GM21381 (cell line): ENCODE measurements around the gene DEPDC5.
"Not testable (repeated sequence)": the region's sequence is repeated elsewhere in the genome, so short reads cannot be mapped to it uniquely, and the experiment has no call there.

Source experiments
- ATAC-seq: cut with Tn5 transposase; IDR thresholded peaks from one replicate; pipeline ENCODE4 v1.9.1; 2021; ENCODE audit warnings: mild to moderate bottlenecking, moderate library complexity; ENCODE audit not compliant: unreplicated experiment

DEPDC5 gene

DNA sequence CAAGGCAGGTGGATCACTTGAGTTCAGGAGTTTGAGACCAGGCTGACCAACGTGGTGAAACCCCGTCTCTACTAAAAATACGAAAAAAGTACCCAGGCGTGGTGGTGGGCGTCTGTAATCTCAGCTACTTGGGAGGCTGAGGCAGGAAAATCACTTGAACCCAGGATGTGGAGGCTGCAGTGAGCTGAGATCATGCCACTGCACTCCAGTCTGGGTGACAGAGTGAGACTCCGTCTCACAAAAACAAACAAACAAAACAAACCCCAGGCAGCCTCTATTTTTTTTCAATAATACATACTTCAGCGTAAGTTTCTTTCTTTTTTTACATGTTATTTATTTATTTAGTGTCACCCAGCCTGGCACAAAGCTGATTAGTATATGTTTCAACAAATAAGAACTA is 60.1 kb downstream of the DEPDC5 start:
- not testable (repeated sequence) for ATAC-seq

DNA sequence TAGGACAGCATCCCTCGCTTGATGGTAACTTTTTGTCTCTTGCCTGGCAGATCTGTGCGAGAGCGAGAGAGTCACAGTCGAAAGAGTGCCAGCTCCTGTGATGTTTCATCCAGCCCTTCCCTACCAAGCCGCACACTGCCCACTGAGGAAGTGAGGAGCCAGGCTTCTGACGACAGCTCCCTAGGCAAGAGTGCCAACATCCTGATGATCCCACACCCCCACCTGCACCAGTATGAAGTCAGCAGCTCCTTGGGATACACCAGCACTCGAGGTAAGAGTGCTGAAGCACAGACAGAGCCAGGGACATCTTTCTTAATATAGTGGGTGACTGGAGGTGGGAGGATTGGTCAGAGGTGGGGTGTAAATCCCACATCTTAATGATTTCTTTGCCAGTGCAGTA is 61.1 kb downstream of the DEPDC5 start:
- no peak for ATAC-seq

DNA sequence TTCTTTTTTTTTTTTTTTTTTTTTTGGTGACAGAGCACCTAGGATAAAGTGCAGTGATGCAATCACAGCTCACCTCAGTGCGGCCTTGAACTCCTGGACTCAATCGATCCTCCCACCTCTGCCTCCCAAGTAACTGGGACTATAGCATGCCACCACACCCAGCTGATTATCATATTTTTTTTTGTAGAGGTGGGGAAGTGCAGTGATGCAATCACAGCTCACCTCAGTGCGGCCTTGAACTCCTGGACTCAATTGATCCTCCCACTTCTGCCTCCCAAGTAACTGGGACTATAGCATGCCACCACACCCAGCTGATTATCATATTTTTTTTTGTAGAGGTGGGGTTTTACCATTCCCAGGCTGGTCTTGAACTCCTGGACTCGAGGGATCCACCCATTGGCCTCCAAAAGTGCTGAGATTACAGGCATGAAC is 61.6 kb downstream of the DEPDC5 start:
- not testable (repeated sequence) for ATAC-seq

DNA sequence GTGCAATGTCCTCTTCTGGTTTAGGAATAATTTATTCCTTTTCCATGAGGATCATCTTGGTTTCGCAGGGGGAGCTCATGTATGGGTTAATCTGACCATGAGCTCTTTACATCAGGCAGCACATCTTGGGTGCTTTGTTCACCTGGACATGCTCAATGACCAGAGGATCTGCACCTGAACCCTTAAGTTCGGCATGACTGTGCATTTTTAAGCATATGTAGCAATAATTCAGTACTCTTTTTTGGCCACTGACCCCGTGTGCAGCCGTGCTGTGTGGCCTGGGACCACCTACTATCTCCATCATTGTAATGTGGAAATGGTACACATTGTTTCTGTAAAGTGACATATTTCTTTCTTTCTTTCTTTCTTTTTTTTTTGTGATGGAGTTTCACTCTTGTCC is 62.9 kb downstream of the DEPDC5 start:
- ATAC-seq = no peak

DNA sequence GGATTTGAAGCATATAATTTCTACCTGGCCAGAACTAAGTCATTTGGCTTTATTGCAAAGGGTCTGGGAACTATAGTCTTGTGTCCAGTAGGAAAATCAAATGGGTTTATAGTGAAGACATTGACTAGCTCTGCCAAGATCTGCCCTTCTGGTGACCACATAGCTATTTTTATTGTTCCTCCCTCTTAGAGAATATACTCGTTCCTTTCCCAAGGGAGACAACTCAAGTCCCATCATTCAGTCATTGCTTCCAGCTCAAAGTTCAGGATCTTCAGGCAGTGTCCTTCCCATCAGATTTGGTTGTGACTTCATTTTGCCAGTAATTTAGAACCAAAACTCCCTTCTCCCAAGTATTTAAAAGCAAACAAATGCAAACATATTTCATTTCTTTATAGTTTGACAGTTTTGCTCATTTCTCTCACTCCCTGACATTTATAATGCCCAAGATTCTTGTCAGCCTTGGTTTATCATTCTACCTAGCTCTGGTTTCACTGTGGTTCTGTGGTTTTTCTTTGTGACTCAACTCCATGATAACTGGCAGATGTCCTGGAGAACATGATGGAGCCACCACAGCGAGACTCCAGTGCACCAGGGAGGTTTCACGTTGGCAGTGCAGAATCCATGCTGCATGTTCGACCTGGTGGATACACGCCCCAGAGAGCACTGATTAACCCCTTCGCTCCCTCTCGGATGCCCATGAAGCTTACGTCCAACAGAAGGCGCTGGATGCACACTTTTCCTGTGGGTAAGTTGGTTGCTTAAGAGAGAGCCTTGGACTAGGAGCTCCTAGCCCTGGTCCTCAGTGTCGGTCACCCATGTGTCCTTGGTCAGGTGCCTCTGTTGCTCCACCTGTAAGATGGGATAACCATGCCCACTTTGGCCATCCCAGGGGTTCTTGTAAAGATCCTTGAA is 64.9 kb downstream of the DEPDC5 start:
- no peak for ATAC-seq

DNA sequence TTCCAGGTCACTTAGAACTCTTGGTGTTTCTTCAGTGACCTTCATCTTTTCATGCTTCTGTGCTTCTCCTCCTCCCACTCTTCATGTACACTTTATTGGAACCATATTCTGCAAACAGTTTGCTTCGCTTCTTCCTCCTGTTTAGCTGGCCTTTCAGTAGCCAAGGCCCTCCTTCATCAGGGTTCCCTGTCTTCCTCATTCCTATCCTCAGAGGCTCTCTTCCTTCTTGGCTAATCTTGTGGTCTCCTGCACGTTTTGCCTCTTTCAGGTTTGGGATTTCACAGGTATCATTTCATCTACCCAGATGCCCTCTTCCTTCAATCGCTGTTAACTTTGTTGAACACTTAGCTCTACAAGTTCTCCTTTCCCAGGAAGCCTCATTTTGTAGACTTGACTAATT is 66.8 kb downstream of the DEPDC5 start:
- ATAC-seq = no peak

DNA sequence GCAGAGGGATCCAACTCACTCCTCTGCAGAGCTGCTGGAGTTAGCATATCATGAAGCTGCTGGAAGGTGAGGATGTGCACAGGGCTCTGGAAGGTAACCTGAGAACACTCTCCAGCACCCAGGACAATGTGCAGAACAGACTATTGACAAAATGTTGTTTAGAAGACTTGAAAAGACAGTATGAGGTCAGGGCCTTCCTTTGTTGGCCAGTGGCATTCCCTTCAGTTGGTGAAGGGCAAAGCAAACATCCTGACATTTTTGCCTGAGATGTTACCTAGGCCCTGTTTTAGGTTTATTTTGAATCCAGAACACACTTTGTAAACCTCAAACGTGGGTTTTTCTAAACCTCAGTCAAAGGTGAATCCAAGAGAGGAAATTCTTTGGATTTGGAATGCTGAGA is 67.8 kb downstream of the DEPDC5 start:
- no peak for ATAC-seq

DNA sequence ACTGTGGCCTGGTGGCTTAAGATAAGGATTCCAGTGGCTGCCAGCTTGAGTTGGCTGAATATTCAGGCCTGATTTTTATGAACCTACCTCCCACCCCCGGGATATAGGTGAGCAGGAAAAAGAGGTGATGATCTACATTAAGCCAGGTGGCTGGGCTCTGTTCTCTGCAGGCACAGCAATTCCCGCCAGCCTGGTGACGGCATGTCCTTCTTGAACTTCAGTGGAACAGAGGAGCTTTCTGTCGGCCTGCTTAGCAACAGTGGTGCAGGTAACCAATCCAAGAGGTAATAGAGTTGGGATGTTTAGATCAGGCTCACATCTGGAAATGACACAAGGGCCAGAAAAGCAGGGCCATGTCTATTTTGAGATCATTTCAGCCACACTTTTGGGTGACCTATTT is 68.7 kb downstream of the DEPDC5 start:
- ATAC-seq = no peak

DNA sequence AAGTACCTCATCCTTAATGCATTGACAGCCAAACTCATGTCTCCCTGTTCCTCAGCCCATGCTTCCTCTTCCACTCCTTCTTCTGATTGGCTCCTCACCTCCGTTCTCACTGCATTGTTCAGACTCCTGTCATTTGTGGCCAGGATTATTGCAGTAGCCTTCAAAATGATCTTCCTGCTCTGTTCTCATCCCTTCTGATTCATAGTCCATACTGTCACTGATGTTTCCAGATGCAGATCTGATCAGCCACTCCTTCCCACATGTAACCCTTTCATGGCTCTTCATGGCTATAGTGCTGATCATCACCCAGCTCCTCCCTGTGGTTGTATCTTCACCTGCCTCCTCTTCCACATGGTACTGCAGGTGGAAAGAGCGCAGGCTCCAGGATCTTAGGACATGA is 71.7 kb downstream of the DEPDC5 start:
- ATAC-seq = no peak

DNA sequence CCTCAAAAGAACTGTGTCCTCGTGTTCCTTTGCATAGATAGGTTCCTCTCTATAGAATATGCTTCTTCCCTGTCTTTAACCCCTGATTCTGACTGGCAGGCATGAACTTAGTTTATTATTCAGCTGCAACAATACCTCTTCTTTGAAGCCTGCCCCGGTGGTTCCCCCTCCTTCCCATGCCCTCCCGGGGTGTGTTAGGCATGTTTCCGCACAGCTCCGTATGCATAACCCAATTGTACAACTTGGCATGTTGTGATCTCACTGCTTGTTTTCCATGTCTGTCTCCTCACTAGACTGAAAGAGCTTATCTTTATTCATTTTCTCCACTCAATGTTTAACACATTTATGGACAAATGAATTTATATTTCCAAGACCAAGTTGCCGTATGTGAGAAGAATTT is 72.6 kb downstream of the DEPDC5 start:
- no peak for ATAC-seq

DNA sequence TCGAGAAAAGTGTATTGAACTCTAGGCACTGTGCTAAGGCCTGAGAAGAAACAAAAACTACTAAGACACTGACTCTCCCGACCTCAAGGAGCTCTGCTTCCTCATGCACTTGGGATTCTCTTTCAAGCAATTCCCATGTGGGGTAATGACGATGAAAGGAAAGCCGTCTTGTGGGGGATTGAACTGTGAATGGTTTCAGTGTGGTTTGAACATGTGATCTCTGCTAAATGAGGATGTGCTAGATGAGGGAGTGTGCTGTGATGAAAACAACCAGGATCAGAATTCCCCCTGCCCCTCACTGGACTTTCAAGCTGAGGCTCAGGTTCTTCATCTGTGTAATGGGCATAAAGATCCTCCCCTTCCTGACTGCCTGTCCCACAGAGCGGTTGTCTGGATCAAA is 74.9 kb downstream of the DEPDC5 start:
- no peak for ATAC-seq

DNA sequence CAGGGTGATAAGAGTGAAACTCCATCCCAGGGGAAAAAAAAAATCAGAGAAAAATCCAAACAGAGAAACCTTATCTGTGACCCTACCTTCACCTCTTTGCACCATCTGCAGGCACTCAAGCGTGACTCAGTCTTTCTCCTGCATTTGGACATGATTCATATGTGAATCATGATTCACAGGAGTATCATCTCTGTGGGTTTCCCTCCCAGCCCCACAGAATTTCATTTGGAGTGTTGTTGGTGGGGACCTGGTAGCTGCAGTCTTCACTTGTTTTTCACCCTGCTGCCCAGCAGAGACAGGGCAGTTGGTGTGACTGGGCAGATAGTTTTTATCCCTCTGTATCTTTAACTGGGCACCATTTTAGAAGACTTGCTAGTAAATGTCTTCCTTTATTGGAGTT is 75.7 kb downstream of the DEPDC5 start:
- no peak for ATAC-seq

DNA sequence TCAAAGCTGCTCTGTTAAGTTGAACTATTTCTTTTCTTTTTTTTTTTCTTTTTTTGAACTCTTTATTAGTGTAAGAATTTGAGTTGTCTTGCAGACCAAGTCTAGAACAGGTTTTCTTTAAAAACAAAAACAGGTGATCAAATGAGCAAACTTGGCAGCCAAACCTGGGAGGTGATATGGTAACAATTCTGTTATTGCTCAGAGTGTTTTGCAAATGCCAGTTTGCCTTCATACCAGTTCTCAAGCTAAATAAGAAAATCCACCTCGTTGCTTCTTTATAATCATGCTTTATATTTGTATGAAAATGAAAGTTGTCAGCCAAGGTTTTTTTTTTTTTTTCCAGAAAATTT is 76.9 kb downstream of the DEPDC5 start:
- ATAC-seq = no peak

DNA sequence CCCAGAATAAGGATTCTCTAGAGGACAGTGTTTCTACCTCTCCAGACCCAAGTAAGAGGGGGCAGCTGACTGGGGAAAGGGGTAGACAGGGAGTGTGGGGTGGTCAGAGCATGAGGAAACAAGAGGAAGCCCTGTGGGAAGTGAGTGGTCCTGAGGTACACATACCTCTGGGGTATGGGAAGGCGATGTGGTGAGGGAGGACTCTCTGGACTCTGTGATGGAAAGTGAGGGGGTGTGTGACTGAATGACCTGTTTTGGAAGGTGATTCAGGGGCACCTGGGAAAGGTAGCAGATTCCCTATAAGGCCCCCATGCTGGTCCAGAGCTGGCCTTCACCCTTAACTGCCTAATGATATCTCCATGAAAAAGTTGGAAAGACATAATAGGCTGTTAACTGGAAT is 80.1 kb downstream of the DEPDC5 start:
- no peak for ATAC-seq

DNA sequence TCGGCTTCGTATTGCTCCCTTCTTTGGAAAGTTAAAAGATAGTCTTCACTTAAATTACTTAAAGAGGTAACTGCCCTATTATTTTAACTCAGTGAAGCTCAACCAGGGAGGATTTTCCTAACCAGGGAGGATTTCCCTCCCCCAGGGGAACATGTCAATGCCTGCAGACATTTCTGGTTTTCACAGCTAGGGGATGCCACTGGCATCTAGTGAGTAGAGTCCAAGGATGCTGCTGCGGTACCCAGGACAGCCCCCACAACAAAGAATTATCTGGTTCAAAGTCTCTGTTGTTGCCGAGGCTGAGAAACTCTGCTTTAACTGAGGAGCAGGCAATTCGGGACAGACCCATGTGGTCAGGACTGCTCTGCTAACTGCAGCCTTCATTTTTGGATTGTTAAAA is 82.2 kb downstream of the DEPDC5 start:
- ATAC-seq = no peak

DNA sequence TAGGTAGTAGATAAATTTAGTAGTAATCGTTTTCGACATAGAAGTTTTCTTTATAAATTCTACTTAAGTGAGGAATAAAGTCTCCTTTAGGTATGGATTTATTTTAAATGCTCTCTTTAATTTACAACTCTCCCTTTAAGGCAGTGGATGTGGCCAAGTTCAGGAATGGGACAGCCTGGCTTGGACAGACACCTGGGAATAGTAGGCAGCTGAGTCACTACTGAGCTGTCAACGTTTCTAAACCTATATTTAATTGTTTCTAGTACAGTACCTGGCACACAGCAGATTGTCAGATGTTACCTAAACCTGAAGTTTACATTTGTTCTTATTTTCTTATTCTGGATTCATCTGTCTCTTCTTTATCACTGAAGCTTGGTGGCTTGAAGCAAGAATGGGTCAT is 85.1 kb downstream of the DEPDC5 start:
- ATAC-seq = no peak

DNA sequence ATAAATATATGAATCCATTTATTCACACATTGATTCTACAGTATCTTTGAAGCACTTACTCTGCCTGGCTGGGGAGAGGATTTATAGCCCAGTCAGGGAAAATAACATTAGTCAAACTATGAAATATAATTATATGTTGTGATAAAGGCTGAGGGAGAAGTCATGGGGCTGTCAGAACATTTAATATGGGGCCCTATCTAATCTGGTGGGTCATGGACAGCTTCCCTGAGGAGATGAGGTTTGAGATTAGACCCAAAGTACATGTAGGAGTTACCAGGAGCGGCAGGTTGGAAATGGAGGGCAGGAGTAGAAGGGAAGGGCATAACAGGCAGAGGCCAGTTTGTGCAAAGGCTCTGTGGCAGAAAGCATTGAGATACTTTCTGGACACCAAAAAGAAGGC is 86.2 kb downstream of the DEPDC5 start:
- no peak for ATAC-seq

DNA sequence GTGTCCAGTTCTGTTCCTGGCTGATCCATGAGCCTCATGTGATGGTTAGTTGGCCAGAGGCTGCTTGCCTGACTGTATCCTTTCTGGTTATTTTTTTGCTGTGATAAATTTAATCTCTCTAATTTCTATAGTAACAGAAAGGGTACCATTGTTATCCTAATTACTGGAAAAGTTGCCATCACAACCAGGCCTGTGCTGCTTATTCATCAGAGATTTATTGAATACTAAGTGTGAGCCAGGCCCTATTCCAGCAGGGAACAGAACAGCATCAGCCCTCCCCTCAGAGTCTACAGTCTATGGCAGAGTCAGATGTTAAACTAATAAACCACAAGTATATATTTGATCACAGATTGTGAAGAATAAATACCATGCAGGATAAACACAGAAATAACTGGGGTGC is 86.8 kb downstream of the DEPDC5 start:
- no peak for ATAC-seq

DNA sequence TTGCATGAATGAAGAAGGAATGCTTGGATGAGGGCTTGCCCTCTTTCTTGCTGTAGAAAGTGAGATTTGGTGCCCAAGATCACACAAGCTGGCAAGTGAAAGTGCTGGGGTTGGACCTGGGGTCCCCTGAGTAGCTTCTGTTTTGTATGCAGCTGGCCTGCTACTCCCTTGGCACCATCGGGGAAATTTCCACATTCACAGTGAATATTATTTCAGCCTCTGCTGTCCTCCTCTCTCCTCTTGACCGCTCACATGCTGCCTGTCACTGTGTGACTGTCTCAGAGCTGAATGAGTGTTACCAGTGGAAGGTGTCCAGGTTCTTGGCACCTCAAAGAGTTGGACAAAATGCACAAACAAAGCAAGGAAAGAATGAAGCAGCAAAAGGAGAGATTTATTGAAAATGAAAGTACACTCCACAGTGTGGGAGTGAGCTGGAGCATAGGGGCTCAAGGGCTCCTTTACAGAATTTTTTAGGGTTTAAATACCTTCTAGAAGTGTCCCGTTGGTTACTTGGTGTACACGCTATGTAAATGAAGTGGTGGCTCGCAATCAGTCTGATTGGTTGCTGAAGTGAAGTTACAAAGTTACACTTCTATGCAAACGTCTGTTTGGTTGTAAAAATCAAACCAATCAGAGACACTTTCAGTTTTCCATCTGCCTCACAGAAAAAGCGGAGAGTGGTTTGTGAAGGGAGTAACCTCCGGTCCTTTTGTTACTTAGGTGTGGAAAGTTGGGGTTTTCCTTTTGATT is 87.4 kb downstream of the DEPDC5 start:
- no peak for ATAC-seq

DNA sequence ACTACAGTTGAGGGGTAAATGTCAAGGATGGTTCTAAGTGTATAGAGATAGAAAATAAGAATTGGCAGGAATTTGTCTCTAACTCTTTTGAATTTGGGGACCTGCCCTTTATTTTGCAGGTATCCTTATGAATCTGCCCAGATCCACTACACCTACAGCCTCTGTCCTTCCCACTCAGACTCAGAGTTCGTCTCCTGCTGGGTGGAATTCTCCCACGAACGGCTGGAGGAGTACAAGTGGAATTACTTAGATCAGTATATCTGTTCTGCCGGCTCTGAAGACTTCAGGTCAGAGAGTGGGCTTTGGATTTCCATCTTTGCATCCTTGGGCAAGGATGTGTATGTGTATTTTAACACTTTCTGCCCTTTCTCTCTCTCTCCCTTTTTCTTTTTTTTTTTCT is 89.7 kb downstream of the DEPDC5 start:
- ATAC-seq = no peak

DNA sequence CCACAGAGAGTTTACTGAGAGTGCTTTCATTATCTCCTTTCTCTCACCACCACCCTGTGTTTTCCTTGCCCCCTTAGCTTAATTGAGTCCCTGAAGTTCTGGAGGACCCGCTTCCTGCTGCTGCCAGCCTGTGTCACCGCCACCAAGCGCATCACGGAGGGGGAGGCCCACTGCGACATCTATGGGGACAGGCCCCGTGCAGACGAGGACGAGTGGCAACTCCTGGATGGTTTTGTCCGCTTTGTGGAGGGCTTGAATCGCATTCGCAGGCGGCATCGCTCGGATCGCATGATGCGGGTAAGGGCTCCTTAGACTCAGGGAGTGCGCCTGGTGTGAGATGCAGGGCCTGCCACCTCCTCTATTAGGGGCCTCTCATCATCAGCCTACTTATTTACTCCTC is 91.1 kb downstream of the DEPDC5 start:
- no peak for ATAC-seq
